C4-2B (cell line): Measurements from ENCODE around the gene LCA5L.

Source experiments
- ZFX ChIP-seq: fragments of 450-650 bp; IDR thresholded peaks from 2 replicates; pipeline ENCODE4 v1.6.1; 2017
- TF ChIP-seq, protein P1 (sequence below): fragments of 450-650 bp; conservative IDR thresholded peaks from 2 replicates; pipeline ENCODE4 v1.5.1; 2017; ENCODE audit warnings: mild to moderate bottlenecking

DNA sequence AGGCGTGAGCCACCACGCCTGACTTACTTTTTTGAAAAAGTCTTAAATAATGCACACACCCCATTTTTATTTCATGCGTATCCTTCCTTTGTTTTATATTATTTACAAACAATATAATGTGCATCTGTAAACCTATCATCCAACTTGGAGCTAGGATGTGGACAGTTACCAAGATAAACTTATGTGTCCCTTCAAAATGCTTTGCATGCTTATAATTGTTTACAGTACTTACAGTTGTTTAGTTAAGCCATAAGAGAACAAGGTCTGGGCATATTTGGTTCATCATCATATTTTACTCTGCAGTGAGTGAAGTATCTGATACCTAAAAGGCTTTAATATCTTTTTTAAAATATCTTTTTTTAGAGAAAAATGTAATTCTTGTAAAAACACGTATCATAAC, 80.6 kb downstream of the LCA5L start:
- TF ChIP-seq, protein P1, sequence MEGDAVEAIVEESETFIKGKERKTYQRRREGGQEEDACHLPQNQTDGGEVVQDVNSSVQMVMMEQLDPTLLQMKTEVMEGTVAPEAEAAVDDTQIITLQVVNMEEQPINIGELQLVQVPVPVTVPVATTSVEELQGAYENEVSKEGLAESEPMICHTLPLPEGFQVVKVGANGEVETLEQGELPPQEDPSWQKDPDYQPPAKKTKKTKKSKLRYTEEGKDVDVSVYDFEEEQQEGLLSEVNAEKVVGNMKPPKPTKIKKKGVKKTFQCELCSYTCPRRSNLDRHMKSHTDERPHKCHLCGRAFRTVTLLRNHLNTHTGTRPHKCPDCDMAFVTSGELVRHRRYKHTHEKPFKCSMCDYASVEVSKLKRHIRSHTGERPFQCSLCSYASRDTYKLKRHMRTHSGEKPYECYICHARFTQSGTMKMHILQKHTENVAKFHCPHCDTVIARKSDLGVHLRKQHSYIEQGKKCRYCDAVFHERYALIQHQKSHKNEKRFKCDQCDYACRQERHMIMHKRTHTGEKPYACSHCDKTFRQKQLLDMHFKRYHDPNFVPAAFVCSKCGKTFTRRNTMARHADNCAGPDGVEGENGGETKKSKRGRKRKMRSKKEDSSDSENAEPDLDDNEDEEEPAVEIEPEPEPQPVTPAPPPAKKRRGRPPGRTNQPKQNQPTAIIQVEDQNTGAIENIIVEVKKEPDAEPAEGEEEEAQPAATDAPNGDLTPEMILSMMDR = no peak
- no peak for TF ChIP-seq ZFX
